HepG2 (cell line): Measurements from ENCODE around the gene SECISBP2L. TPM values are rescaled to one million over a fixed set of nuclear protein-coding genes. Genes with fewer than 3 reads are reported as not detected.

Experiments used
- CENPT ChIP-seq: sonication (generic); formaldehyde crosslinking; IDR thresholded peaks from 2 replicates; pipeline ENCODE4 v1.8.0; 2022; ENCODE audit warnings: low read depth, mild to moderate bottlenecking, moderate library complexity, missing genetic modification reagents
- MXD4 ChIP-seq: IDR thresholded peaks from 2 replicates; pipeline ENCODE4 v1.6.1; 2016; ENCODE audit warnings: mild to moderate bottlenecking, missing biosample characterization, missing genetic modification reagents
- NFKB2 ChIP-seq: sonication (generic); formaldehyde crosslinking; IDR thresholded peaks from 2 replicates; pipeline ENCODE4 v1.4.0; 2020; ENCODE audit warnings: missing genetic modification reagents, borderline replicate concordance
- NR2F6 ChIP-seq, 2 experiments: IDR thresholded peaks; 2 replicates each; pipeline ENCODE4 v1.6.1; 2016; ENCODE audit warnings: antibody characterized with exemption in 1 of 2, mild to moderate bottlenecking in 1 of 2
- PAF1 ChIP-seq: IDR thresholded peaks from 2 replicates; pipeline ENCODE4 v1.6.1; 2016; ENCODE audit warnings: missing genetic modification reagents, missing compliant biosample characterization
- PHF20 ChIP-seq: sonication (generic); formaldehyde crosslinking; IDR thresholded peaks from 2 replicates; pipeline ENCODE4 v1.5.0; 2020; ENCODE audit warnings: mild to moderate bottlenecking, missing genetic modification reagents
- PRPF4 ChIP-seq: fragments of 200-400 bp; formaldehyde crosslinking; IDR thresholded peaks from 2 replicates; pipeline ENCODE4 v1.6.1; 2016; ENCODE audit warnings: low read length, low read depth; ENCODE audit not compliant: poor library complexity, severe bottlenecking
- RNF2 ChIP-seq: fragments of 450-650 bp; conservative IDR thresholded peaks from 2 replicates; pipeline ENCODE4 v1.6.1; 2016; ENCODE audit warnings: low read depth
- SMARCE1 ChIP-seq: fragments of 450-650 bp; IDR thresholded peaks from 2 replicates; pipeline ENCODE4 v1.6.1; 2017; ENCODE audit warnings: borderline replicate concordance
- SRY ChIP-seq: sonication (generic); formaldehyde crosslinking; IDR thresholded peaks from 2 replicates; pipeline ENCODE4 v1.8.0; 2022; ENCODE audit warnings: mild to moderate bottlenecking, missing genetic modification reagents
- TAF1 ChIP-seq: sonication (generic); formaldehyde crosslinking; IDR thresholded peaks from 2 replicates; pipeline ENCODE4 v1.4.0; 2020; ENCODE audit warnings: missing genetic modification reagents
- TP53 ChIP-seq: sonication (generic); formaldehyde crosslinking; conservative IDR thresholded peaks from 2 replicates; pipeline ENCODE4 v1.4.0; 2020; ENCODE audit warnings: missing genetic modification reagents
- TRIM24 ChIP-seq: sonication (generic); formaldehyde crosslinking; IDR thresholded peaks from 2 replicates; pipeline ENCODE4 v1.8.0; 2022; ENCODE audit warnings: mild to moderate bottlenecking, missing genetic modification reagents
- ZBTB1 ChIP-seq: sonication (generic); formaldehyde crosslinking; IDR thresholded peaks from 2 replicates; pipeline ENCODE4 v1.4.0; 2020; ENCODE audit warnings: missing genetic modification reagents, borderline replicate concordance
- ZFX ChIP-seq: sonication (generic); formaldehyde crosslinking; IDR thresholded peaks from 2 replicates; pipeline ENCODE4 v1.4.0; 2020; ENCODE audit warnings: mild to moderate bottlenecking, low read depth, missing genetic modification reagents, moderate library complexity
- polyA plus RNA-seq, 8 experiments: library from polyadenylated mRNA; depleted of rRNA in 3 of 8; stranded (reverse) in 7 of 8; unstranded in 1 of 8; fragments of >200 nt; fragmentation: Illumina TruSeq in 4 of 8; extraction: Trizol in 4 of 8; gene quantifications; 2 replicates each; pipeline versions ENCODE4 v1.2.1 to v1.2.3, GENCODE V29; 2011 to 2016; ENCODE audit warnings: low read depth in 4 of 8, missing spikeins in 1 of 8, mixed read lengths in 1 of 8; ENCODE audit not compliant: insufficient read depth in 1 of 8
- total RNA-seq, 5 experiments: library from RNA; depleted of rRNA; stranded (reverse); fragments of >200 nt; fragmentation: Illumina TruSeq; extraction: Trizol; gene quantifications; 2 replicates each; pipeline ENCODE4 v1.2.3, GENCODE V29; 2016; ENCODE audit warnings: low read depth in 1 of 5
- TF ChIP-seq, protein P1 (sequence below): sonication (generic); formaldehyde crosslinking; IDR thresholded peaks from 2 replicates; pipeline ENCODE4 v1.4.0; 2020; ENCODE audit warnings: mild to moderate bottlenecking, missing genetic modification reagents
- TF ChIP-seq, protein P2 (sequence below): fragments of 450-650 bp; IDR thresholded peaks from 2 replicates; pipeline ENCODE4 v1.6.1; 2016
- TF ChIP-seq, protein P3 (sequence below): IDR thresholded peaks from 2 replicates; pipeline ENCODE4 v1.6.1; 2016; ENCODE audit warnings: missing compliant biosample characterization, missing genetic modification reagents, borderline replicate concordance
- TF ChIP-seq, protein P4 (sequence below), 2 experiments: sonication (generic) in 1 of 2; formaldehyde crosslinking in 1 of 2; IDR thresholded peaks; 2 replicates each; pipeline versions ENCODE4 v1.5.1 to v1.6.1; 2011 to 2020; ENCODE audit warnings: borderline replicate concordance in 1 of 2, low read depth in 1 of 2, low read length in 1 of 2, mild to moderate bottlenecking in 1 of 2, missing genetic modification reagents in 1 of 2, moderate library complexity in 1 of 2
- TF ChIP-seq, protein P5 (sequence below): sonication (generic); formaldehyde crosslinking; IDR thresholded peaks from 2 replicates; pipeline ENCODE4 v1.9.0; 2021; ENCODE audit warnings: missing genetic modification reagents, mild to moderate bottlenecking, borderline replicate concordance

The SECISBP2L gene
- total and polyA plus RNA-seq, 2 of the 13 experiments (the other 11 are each of a cell fraction or from before 2014, with no cell fraction given): 13.9 to 15.6 TPM

- TF ChIP-seq ZFX (CRISPR knock-in tag) (peak; percentile 20; the same call in 1 of the 2 replicates), SMARCE1 (no peak), PRPF4 (no peak), TRIM24 (no peak), SRY (CRISPR knock-in tag) (0 out of 2 replicates have a peak, but pooled peaks have one; percentile 37), ZBTB1 (CRISPR knock-in tag) (no peak), PHF20 (CRISPR knock-in tag) (peak; percentile 29; the same call in 1 of the 2 replicates), TAF1 (CRISPR knock-in tag) (no peak), RNF2 (0 out of 2 replicates have a peak, but pooled peaks have one; percentile 33), NFKB2 (peak; percentile 38; the same call in 1 of the 2 replicates), MXD4 (0 out of 2 replicates have a peak, but pooled peaks have one; percentile 31), TP53 (CRISPR knock-in tag) (no peak), CENPT (CRISPR knock-in tag) (no peak), NR2F6 (IDR thresholded peaks at IDR 0.05) (no peak), NR2F6 (CRISPR knock-in tag; IDR thresholded peaks at IDR 0.05) (no peak), PAF1 (CRISPR knock-in tag) (no peak)
- TF ChIP-seq, protein P1, sequence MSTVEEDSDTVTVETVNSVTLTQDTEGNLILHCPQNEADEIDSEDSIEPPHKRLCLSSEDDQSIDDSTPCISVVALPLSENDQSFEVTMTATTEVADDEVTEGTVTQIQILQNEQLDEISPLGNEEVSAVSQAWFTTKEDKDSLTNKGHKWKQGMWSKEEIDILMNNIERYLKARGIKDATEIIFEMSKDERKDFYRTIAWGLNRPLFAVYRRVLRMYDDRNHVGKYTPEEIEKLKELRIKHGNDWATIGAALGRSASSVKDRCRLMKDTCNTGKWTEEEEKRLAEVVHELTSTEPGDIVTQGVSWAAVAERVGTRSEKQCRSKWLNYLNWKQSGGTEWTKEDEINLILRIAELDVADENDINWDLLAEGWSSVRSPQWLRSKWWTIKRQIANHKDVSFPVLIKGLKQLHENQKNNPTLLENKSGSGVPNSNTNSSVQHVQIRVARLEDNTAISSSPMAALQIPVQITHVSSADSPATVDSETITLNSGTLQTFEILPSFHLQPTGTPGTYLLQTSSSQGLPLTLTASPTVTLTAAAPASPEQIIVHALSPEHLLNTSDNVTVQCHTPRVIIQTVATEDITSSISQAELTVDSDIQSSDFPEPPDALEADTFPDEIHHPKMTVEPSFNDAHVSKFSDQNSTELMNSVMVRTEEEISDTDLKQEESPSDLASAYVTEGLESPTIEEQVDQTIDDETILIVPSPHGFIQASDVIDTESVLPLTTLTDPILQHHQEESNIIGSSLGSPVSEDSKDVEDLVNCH (CRISPR knock-in tag): no peak
- TF ChIP-seq, protein P2, sequence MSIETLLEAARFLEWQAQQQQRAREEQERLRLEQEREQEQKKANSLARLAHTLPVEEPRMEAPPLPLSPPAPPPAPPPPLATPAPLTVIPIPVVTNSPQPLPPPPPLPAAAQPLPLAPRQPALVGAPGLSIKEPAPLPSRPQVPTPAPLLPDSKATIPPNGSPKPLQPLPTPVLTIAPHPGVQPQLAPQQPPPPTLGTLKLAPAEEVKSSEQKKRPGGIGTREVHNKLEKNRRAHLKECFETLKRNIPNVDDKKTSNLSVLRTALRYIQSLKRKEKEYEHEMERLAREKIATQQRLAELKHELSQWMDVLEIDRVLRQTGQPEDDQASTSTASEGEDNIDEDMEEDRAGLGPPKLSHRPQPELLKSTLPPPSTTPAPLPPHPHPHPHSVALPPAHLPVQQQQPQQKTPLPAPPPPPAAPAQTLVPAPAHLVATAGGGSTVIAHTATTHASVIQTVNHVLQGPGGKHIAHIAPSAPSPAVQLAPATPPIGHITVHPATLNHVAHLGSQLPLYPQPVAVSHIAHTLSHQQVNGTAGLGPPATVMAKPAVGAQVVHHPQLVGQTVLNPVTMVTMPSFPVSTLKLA: peak; percentile 46
- TF ChIP-seq, protein P3, sequence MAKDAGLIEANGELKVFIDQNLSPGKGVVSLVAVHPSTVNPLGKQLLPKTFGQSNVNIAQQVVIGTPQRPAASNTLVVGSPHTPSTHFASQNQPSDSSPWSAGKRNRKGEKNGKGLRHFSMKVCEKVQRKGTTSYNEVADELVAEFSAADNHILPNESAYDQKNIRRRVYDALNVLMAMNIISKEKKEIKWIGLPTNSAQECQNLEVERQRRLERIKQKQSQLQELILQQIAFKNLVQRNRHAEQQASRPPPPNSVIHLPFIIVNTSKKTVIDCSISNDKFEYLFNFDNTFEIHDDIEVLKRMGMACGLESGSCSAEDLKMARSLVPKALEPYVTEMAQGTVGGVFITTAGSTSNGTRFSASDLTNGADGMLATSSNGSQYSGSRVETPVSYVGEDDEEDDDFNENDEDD (CRISPR knock-in tag): peak; percentile 68; the same call in 1 of the 2 replicates
- TF ChIP-seq, protein P4, sequence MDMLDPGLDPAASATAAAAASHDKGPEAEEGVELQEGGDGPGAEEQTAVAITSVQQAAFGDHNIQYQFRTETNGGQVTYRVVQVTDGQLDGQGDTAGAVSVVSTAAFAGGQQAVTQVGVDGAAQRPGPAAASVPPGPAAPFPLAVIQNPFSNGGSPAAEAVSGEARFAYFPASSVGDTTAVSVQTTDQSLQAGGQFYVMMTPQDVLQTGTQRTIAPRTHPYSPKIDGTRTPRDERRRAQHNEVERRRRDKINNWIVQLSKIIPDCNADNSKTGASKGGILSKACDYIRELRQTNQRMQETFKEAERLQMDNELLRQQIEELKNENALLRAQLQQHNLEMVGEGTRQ (IDR thresholded peaks at IDR 0.05; ENCODE audit: low read depth, low read length): peak; percentile 76
- TF ChIP-seq, protein P4 (CRISPR knock-in tag; IDR thresholded peaks at IDR 0.05; ENCODE audit: borderline replicate concordance): peak; percentile 72; the same call in 1 of the 2 replicates
- TF ChIP-seq, protein P5, sequence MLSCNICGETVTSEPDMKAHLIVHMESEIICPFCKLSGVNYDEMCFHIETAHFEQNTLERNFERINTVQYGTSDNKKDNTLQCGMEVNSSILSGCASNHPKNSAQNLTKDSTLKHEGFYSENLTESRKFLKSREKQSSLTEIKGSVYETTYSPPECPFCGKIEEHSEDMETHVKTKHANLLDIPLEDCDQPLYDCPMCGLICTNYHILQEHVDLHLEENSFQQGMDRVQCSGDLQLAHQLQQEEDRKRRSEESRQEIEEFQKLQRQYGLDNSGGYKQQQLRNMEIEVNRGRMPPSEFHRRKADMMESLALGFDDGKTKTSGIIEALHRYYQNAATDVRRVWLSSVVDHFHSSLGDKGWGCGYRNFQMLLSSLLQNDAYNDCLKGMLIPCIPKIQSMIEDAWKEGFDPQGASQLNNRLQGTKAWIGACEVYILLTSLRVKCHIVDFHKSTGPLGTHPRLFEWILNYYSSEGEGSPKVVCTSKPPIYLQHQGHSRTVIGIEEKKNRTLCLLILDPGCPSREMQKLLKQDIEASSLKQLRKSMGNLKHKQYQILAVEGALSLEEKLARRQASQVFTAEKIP (CRISPR knock-in tag): no peak
Observed at GRCh38 chr15:49062900-49063299, 16.7 kb upstream of the SECISBP2L start (continued).
